Right ventricle myocardium superior (tissue), 1 donor: Measurements from ENCODE around the gene LHFPL3. TPM values are rescaled to one million over a fixed set of nuclear protein-coding genes. Genes with fewer than 3 reads are reported as not detected.

Source experiments
- ATAC-seq: fragments of 200-7000 bp; cut with Tn5 transposase; one replicate; pipeline ENCODE4 v1.9.1; 2020; ENCODE audit warnings: mild to moderate bottlenecking; ENCODE audit not compliant: poor library complexity
- DNase-seq: peaks from one replicate; pipeline ENCODE4 v3.0.0-alpha.2; 2020
- intact Hi-C: fragments of 100-400 bp; cut with DNase I; formaldehyde crosslinking; loops from one replicate; pipeline ENCODE4 v1.11.2; 2022
- total RNA-seq: library from RNA; stranded (reverse); fragmentation: NEBNext Ultra II Directional; extraction: Animal tissue kit (Norgen Biotek cat#: 25700); gene quantifications from one replicate; pipeline ENCODE4 v1.2.1, GENCODE V29; 2021
- donor health status: DM: no; HTN: yes; CAD: no; lungs with severe emphysema.

The LHFPL3 gene
- total RNA-seq, 1 donor from 2014 or later: not detected

DNA sequence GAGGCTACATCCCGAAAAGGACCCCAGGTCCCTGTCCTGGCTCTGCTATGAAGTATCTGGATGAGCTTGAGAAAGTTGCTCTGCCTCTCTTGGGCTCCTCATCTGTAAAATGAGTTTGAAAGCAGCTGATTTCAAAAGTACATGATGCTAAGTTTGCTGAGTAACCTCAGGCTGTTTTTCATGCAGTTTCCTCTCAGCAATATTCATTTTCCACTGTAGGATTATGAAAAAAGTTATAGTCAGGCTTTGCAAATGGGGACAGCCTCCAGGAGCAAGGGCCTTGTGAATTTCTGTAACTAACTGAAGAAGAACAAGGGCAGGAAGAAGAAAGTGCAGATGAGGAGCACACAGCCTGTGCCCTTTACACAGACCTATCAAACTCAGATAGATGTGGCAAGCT is 518.3 kb downstream of the LHFPL3 start:
- no peak for ATAC-seq
- no peak for DNase-seq
- intact Hi-C loops: loop anchor here (10.0 kb wide), 2 partner anchors 582 to 612 kb away; no protein-coding TSS in a partner anchor

DNA sequence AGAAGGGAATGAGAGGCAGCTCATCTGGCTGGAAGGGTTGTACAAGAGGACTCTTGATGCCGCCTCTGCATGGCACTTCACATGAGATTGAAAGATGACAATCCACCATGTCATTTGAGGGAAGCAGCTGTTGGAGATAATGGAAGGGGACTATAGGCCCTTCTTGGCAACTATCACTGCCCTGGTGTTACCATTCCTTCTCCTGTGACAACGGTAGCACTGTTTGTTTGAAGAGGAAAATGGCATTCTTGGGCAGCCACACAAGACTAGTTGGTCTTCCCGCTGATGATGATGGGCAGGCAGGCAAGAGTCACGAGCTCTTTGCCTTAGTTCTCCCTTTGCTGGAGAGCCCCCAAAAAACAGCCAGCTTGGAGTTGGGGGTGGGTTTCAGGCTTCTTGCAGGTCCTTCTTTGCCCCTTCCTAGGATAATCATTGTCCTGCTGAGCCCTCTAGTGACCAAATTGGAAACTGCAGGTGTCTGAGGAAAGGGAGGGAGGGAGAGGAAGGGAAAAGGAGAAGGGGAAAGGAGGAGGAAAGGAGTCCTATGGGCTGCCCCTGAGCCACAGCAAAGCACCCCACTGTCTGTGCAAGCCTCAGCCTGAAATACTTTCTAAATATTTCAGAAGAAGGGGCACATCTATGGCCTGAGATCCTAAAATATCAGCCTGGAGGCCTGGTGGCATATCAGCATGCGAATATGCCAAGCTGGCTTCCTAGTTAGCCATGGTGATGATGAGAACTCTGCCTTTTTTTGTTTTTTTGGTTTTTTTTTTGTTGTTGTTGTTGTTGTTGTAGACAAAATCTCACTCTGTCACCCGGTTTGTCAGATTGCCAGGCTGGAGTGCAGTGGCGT is 520.0 kb downstream of the LHFPL3 start:
- DNase-seq (no peak), ATAC-seq (no peak)
- intact Hi-C loops: loop anchor here (10.0 kb wide), 2 partner anchors 584 to 614 kb away; no protein-coding TSS in a partner anchor

DNA sequence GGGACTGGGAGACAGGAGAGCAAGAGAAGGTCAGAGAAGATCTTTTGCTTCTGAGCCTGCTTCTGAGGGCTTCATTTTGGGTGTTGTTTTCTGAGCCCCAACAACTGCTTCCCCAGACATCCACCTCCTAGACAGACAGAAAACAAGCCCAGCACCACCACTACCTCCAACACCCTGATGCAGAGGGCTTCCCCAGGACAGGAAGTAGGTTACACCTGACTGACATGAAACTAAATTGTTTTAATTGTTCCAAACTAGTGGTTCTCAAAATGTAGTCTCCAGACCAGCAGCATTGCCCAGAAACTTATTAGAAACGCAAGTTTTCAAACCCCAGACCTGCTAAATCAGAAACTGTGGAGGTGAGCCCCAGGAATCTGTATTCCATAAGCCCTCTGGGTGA is 522.0 kb downstream of the LHFPL3 start:
- ATAC-seq (no peak), DNase-seq (no peak)
- intact Hi-C loops: no loop called here

DNA sequence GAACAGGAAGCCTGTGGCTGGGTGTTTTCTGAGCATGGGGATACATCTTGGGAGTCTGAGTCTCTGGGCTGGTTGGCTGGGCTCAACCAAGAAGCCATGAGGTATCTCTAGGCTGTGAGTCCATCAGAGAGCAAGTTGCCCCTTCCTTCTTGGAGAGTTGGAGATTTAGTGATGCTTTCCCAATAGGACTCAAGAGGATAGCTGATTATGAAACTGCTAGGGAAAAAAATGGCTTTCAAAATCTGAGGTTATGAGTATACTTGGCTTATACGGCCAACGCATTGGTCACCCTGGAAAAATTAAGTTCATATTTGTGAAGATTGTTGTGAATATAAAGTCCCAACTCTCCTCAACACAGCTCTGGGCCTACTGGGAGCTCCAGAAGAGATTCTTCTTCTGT is 522.9 kb downstream of the LHFPL3 start:
- DNase-seq: no peak
- intact Hi-C loops: no loop called here
- ATAC-seq: no peak

DNA sequence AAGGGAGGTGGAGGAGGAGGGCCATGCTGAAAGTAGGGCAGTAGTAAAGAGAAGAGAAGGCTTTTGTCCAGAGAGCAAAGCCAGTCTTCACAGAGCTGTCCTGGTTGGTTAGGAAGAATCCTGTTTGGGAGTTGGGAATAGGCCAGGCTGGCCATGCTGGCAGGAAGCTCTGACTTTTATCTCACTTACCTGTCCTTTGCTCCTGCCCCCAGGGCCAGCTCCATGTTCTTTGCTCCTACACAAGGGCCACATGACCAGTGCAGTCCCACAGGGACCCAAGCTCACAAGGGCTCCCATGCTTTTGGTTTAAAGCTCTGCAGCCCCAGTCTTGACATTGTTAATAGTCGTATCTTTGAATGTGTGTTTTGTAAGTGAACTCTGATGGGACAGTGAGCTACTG is 524.0 kb downstream of the LHFPL3 start:
- no peak for ATAC-seq
- intact Hi-C loops: no loop called here
- DNase-seq: no peak

DNA sequence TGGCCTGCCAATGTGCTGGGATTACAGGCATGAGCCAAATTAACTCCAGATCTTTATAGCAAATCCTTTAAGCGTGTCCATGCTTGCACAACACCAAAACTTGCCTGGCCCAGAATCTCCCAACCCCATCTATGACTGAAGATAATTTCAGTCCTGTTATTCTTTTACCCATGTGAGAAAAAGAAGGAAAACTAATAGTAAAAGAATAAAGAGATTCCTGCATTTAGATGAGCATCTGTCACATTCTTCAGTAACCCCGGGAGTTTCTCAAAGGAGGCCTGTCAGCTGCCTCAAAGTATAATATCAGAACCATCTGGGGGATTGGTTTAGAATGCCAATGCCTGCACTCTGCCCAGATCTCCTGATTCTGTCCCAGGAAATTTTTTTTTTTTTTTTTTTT is 527.5 kb downstream of the LHFPL3 start:
- DNase-seq (no peak), ATAC-seq (no peak)
- intact Hi-C loops: no loop called here

- intact Hi-C loops: no loop called here
- DNase-seq (no peak), ATAC-seq (no peak)
Observed at GRCh38 chr7:104857458-104858425, 529.3 kb downstream of the LHFPL3 start.

DNA sequence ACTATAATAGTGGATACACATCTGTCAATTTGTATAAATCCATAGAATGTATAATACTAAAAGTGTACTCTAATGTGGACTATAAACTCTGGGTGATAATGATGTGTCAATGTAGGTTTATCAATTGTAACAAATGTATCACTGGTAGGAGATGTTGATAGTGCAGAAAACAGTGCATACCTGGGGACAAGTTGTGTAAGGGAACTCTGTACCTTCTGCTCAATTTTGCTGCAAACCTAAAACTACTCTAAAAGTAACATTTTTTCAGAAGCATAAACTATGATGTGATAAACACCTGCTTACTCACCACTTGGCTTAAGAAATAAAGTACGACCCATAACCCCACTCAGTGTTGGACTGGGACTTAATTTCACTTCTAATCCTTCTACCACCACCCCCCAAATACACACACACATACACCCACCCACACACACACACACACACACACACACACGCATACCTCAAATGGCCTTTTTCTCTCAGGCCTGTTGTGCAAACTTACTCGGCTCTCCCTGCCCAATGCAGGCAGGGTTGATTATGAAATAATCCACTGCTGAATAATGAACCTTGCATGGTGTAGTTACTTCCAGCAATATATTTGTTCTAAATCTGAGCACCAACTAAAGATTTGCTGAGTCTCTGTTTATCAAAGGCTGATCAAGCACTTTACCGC is 531.5 kb downstream of the LHFPL3 start:
- no peak for DNase-seq
- no peak for ATAC-seq
- intact Hi-C loops: no loop called here

DNA sequence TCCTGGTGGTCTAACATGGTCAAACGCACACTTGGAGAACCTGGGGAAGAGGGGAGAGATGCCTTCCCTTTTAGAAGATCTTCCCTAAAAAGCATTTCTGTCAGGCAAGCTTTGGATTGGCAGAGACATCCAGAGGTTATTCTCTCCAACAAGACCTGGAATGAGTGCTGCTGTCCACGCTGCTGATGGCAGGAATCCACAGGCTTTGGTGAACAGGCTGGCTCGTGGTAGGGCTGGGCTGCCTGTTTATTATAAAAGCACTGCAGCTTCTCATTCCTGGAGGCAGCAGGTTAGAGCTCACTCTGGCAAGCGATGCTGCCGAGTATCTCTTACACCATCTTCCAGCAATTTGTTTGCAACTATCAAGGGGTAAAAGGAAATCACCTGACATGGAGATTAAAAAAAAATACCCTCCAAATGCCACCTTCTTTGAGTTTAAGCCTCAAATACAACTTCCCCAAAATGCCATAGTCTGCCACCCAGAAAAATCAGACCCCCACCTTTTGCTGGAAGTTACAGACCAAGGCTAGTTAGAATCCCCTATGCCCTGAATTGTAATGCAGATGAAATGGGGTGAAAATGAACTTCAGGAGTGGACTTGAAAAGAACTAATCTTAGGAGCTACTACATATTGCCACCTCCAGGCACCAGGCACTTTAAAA is 533.5 kb downstream of the LHFPL3 start:
- intact Hi-C loops: no loop called here
- peak; percentile 85 for ATAC-seq
- DNase-seq: peak; percentile 68

DNA sequence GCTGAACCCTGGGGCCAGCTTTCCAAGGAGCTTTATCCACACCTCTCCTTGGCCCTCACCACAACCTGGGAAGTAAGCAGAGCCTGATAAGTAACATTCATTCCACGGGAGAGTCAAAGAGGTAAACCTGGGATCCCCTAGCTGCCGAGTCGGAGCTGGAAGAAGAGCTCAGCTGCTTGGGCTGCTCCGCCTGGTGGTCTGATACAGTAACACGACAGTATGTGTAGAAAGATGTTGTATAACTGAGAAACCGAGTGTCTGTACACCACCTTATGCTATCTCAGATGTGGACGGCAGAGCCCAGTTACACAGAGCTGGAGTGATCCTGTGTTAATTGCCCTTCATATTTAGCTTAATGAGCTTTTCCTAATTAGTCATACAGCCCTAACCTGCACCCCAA is 534.3 kb downstream of the LHFPL3 start:
- ATAC-seq (no peak), DNase-seq (no peak)
- intact Hi-C loops: no loop called here

DNA sequence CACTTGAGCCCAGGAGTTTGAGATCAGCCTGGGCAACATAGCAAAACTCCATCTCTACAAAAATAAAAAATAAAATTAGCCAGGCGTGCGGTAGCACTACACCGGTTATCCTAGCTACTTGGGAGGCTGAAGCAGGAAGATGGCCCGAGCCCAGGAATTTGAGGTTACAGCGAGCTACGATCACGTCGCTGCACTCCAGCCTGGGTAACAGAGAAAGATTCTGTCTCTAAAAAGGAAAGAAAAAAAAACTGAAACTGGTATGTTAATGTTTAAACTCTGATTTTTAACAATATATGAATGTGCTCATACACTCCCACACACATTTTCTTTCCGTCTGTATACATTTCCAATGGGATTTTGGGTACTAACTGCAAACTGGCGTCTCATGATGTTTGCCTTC is 545.0 kb downstream of the LHFPL3 start:
- intact Hi-C loops: no loop called here
- DNase-seq (no peak), ATAC-seq (no peak)

DNA sequence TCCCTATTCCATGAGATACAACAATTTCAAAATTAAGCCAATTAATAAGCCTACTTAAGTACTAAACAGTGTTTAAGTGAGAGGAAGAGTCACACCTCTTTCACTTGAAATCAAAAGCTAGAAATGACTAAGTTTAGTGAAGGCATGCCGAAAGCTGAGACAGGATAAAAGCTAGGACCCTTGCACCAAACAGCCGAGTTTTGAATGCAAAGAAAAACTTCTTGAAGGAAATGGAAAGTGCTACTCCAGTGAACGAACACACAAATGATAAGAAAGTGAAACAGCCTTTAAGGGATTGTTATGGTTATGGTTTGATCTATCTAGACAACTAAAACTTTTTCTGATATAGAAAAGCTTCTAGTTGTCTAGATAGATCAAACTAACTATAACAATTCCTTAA is 550.2 kb downstream of the LHFPL3 start:
- ATAC-seq (no peak), DNase-seq (no peak)
- intact Hi-C loops: no loop called here

DNA sequence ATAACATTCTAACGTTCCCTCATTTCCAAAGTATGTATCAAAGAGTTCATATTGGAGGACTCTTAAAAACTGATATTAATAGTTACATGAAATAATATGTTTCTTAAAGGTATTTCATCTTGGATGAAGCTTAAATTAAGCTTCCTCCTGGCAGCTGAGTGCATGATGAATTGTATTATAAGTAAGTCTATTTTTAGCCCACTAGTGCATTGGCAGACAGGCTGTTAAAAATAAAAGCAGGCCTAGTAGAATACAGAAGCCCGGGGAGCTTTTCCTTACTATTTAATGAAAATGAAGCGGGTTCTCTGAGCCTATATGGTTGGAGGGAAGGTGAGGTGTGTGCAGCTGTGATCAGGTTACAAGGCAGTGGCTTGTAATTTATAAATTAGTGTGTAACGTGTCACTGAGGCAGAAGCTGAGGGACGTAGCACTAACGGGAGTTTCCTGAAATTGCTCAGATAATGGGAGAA is 554.9 kb downstream of the LHFPL3 start:
- ATAC-seq: peak; percentile 90
- intact Hi-C loops: no loop called here
- no peak for DNase-seq

DNA sequence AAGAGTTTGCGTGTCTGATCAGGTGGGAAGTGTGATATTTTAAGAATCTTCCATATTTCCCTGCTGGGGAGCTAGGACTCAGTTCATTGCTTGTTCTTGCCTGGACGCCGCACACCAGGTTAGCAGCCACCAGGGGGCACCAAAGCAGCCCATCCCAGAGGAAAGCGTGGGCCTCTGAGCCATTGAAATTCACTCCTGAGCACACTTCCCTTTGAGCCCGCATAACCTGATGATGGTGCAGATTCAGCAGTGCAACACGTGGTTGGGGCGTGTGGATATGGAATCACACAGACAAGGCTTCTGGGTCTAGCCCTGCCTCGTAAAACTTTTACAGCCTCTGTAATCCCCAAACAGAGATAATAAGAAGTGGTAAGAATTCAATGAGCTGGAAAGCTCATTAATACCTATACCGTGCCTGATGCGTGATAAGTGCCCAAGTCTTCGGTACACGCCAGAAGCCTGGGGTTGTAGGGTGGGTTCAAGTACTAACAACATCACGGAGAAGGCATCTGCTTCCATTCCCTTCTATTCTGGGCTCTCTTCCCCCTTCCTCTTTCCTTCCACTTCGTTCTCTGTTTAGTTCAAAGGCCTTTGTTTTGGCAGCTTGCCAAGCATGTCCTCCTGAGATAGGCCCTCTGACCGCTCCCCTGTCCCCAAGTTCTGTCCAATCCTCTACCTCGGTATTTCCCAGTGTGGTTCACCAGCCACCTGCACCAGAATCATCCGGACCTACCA is 555.5 kb downstream of the LHFPL3 start:
- DNase-seq: peak; percentile 93
- intact Hi-C loops: loop anchor here (2.0 kb wide), 1 partner anchor 35 kb away; no protein-coding TSS in a partner anchor
- ATAC-seq: peak; percentile 99

DNA sequence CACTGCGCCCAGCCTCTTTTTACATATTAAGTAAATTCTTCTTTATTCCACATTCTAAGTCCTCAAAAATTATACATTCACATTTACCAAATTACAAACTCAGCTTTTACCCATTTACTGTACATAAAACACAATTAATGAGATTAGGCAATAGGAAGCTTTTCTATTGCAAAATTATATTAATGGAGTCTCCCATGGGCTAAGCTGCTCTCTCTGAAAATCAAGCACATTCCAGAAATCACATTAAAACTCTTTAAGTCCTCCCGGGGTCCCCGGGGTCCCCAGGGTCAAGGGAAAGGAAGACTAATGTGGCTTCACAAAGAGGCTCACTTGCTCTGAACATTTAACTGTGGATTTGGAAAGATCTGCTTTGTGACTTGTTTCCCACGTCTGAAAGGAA is 558.2 kb downstream of the LHFPL3 start:
- ATAC-seq (no peak), DNase-seq (no peak)
- intact Hi-C loops: no loop called here

GRCh38 chr7:104890216-104890615 is 561.8 kb downstream of the LHFPL3 start:
- ATAC-seq (no peak), DNase-seq (no peak)
- intact Hi-C loops: no loop called here

DNA sequence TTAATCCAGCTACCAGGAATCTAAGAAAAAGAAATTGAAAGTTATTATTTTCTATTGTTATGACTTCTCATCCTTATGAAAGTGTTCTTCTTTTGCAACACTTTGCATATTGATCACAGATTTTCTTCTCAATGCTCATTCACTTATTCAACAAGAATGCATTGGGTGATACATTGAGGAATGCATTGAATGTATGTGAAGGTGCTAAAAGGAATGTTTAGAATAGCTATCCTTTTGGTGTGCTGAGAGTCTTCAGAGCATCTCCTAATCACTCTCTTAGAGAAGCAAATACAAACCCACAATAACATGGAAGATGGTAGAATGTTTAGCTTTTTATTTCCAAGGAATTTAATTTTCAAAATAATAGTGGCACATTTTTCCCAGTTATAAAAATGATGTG is 563.5 kb downstream of the LHFPL3 start:
- ATAC-seq (no peak), DNase-seq (no peak)
- intact Hi-C loops: no loop called here

GRCh38 chr7:104894314-104894713 is 565.9 kb downstream of the LHFPL3 start:
- no peak for DNase-seq
- intact Hi-C loops: no loop called here
- ATAC-seq: no peak
